HepG2 (cell line): ENCODE data around the gene PMVK. TPM values are rescaled to one million over a fixed set of nuclear protein-coding genes. Genes with fewer than 3 reads are reported as not detected.

Experiments used
- ATAC-seq: fragments of 200-7000 bp; cut with Tn5 transposase; 3 replicates; pipeline ENCODE4 v1.9.1; 2020; ENCODE audit warnings: mild to moderate bottlenecking, moderate library complexity
- BruUV-seq: library from RNA; stranded (reverse); fragments of 400-500 nt; replicated peaks from 2 replicates; lab custom pipeline; 2021; lab: Mats Ljungman, UMichigan
- CTCF ChIA-PET: fragments of 300-600 bp; formaldehyde crosslinking; extraction: SDS; loops from one replicate; lab custom pipeline; 2021; ENCODE audit warnings: low total read pairs, inconsistent platforms, low intra/inter-chr PET ratio; lab: Yijun Ruan, JAX
- POLR2A ChIA-PET: fragments of 350-600 bp; sonication (Branson Sonifier 250); formaldehyde crosslinking; loops from one replicate; lab custom pipeline; 2020; ENCODE audit warnings: antibody characterized with exemption, inconsistent platforms; lab: Yijun Ruan, JAX
- DNase-seq: peaks from one replicate; pipeline ENCODE4 v3.0.0-alpha.2; 2015; ENCODE audit warnings: low spot score
- FAIRE-seq: peaks from 3 replicates; lab custom pipeline; 2011; peaks lifted over from hg19 to GRCh38; lab: Jason Lieb, UNC
- H2AFZ ChIP-seq: one replicate; pipeline ENCODE4 v1.6.1; 2011; ENCODE audit warnings: low read length, inconsistent platforms
- H3K27ac ChIP-seq: fragments of 300-600 bp; 3 replicates; pipeline ENCODE4 v1.8.0; 2011; ENCODE audit warnings: mixed run types, mild to moderate bottlenecking, mixed read lengths, low read length, inconsistent platforms; ENCODE audit not compliant: insufficient read depth; ENCODE audit errors: extremely low read length
- H3K27me3 ChIP-seq, 2 experiments: fragments of 200-600 bp in 1 of 2; 2 replicates in 1 of 2; 3 replicates in 1 of 2; pipeline versions ENCODE4 v1.6.0 to v1.8.0; 2011; ENCODE audit warnings: low read length in 2 of 2, mild to moderate bottlenecking in 2 of 2, moderate library complexity in 2 of 2, inconsistent platforms in 1 of 2; ENCODE audit not compliant: insufficient read depth in 2 of 2, control insufficient read depth in 1 of 2
- H3K36me3 ChIP-seq, 2 experiments: fragments of 200-600 bp in 1 of 2; replicated peaks in 1 of 2; 2 replicates in 1 of 2; 3 replicates in 1 of 2; pipeline versions ENCODE4 v1.5.1 to v1.8.0; 2011; ENCODE audit warnings: low read length in 2 of 2, inconsistent platforms in 1 of 2; ENCODE audit not compliant: insufficient read depth in 2 of 2, control insufficient read depth in 1 of 2
- H3K4me1 ChIP-seq: 2 replicates; pipeline ENCODE4 v1.5.1; 2012; ENCODE audit warnings: low read length, inconsistent platforms; ENCODE audit not compliant: insufficient read depth
- H3K4me2 ChIP-seq: 2 replicates; pipeline ENCODE4 v1.6.0; 2011; ENCODE audit warnings: low read depth, low read length, inconsistent platforms
- H3K4me3 ChIP-seq, 3 experiments: fragments of 200-600 bp in 1 of 3; sonication (generic), shearing (Covaris generic) in 1 of 3; replicated peaks in 1 of 3; 2 replicates each; pipeline ENCODE4 v1.5.1; 2011 to 2016; ENCODE audit warnings: low read length in 3 of 3, inconsistent platforms in 2 of 3, low read depth in 2 of 3, mild to moderate bottlenecking in 2 of 3, control low read depth in 1 of 3, mixed read lengths in 1 of 3; ENCODE audit not compliant: insufficient read depth in 1 of 3
- H3K79me2 ChIP-seq: one replicate; pipeline ENCODE4 v1.6.1; 2011; ENCODE audit warnings: low read length, inconsistent platforms; ENCODE audit not compliant: insufficient read depth
- H3K9ac ChIP-seq: 2 replicates; pipeline ENCODE4 v1.6.0; 2011; ENCODE audit warnings: mild to moderate bottlenecking, low read depth, low read length, inconsistent platforms; ENCODE audit not compliant: insufficient read depth
- H3K9me3 ChIP-seq: 2 replicates; pipeline ENCODE4 v1.5.1; 2012; ENCODE audit warnings: mild to moderate bottlenecking, low read length
- H4K20me1 ChIP-seq: 2 replicates; pipeline ENCODE4 v1.6.0; 2011; ENCODE audit warnings: inconsistent platforms, mild to moderate bottlenecking, low read length, moderate library complexity; ENCODE audit not compliant: insufficient read depth
- BRD4 ChIP-seq: sonication (generic); formaldehyde crosslinking; IDR thresholded peaks from 2 replicates; pipeline ENCODE4 v1.4.0; 2020; ENCODE audit warnings: missing genetic modification reagents
- CHD4 ChIP-seq: fragments of 200-600 bp; sonication (generic); IDR thresholded peaks from 2 replicates; pipeline ENCODE4 v1.7.0; 2017; ENCODE audit warnings: mild to moderate bottlenecking, low read length, borderline replicate concordance
- E2F2 ChIP-seq: sonication (generic); formaldehyde crosslinking; IDR thresholded peaks from 2 replicates; pipeline ENCODE4 v1.4.0; 2020; ENCODE audit warnings: missing genetic modification reagents, borderline replicate concordance
- FOXJ3 ChIP-seq: sonication (generic); formaldehyde crosslinking; IDR thresholded peaks from 2 replicates; pipeline ENCODE4 v1.4.0; 2020; ENCODE audit warnings: missing genetic modification reagents, mild to moderate bottlenecking, borderline replicate concordance
- FOXK2 ChIP-seq: fragments of 450-650 bp; IDR thresholded peaks from 2 replicates; pipeline ENCODE4 v1.6.1; 2016
- HOXD1 ChIP-seq: sonication (generic); formaldehyde crosslinking; IDR thresholded peaks from 2 replicates; pipeline ENCODE4 v1.5.0; 2020; ENCODE audit warnings: missing genetic modification reagents
- NONO ChIP-seq, 2 experiments: fragments of 450-650 bp in 1 of 2; sonication (generic) in 1 of 2; formaldehyde crosslinking in 1 of 2; IDR thresholded peaks in 1 of 2; conservative IDR thresholded peaks in 1 of 2; 2 replicates each; pipeline versions ENCODE4 v1.6.1 to v1.8.0; 2017 to 2022; ENCODE audit warnings: mild to moderate bottlenecking in 1 of 2, missing genetic modification reagents in 1 of 2, moderate library complexity in 1 of 2
- POLR2G ChIP-seq: fragments of 200-400 bp; formaldehyde crosslinking; IDR thresholded peaks from 2 replicates; pipeline ENCODE4 v1.6.1; 2018; ENCODE audit warnings: mild to moderate bottlenecking, low read depth, low read length, moderate library complexity
- REL ChIP-seq: sonication (generic); formaldehyde crosslinking; conservative IDR thresholded peaks from 2 replicates; pipeline ENCODE4 v1.8.0; 2022; ENCODE audit warnings: mild to moderate bottlenecking, missing genetic modification reagents, moderate library complexity
- RORA ChIP-seq: sonication (generic); formaldehyde crosslinking; IDR thresholded peaks from 2 replicates; pipeline ENCODE4 v1.5.0; 2020; ENCODE audit warnings: mild to moderate bottlenecking, missing genetic modification reagents, moderate library complexity
- SRY ChIP-seq: sonication (generic); formaldehyde crosslinking; IDR thresholded peaks from 2 replicates; pipeline ENCODE4 v1.8.0; 2022; ENCODE audit warnings: mild to moderate bottlenecking, missing genetic modification reagents
- TRIM24 ChIP-seq: sonication (generic); formaldehyde crosslinking; IDR thresholded peaks from 2 replicates; pipeline ENCODE4 v1.8.0; 2022; ENCODE audit warnings: mild to moderate bottlenecking, missing genetic modification reagents
- ZFP36L1 ChIP-seq: sonication (generic); formaldehyde crosslinking; IDR thresholded peaks from 2 replicates; pipeline ENCODE4 v1.8.0; 2022; ENCODE audit warnings: mild to moderate bottlenecking, missing genetic modification reagents, moderate library complexity
- ZNF282 ChIP-seq: fragments of 450-650 bp; IDR thresholded peaks from 2 replicates; pipeline ENCODE4 v1.6.1; 2018; ENCODE audit not compliant: partially characterized antibody
- ZNF713 ChIP-seq: sonication (generic); formaldehyde crosslinking; IDR thresholded peaks from 2 replicates; pipeline ENCODE4 v1.4.0; 2020; ENCODE audit warnings: mild to moderate bottlenecking, missing genetic modification reagents
- WGBS: methylation state at CpG from one replicate; pipeline ENCODE4 v1.1.6; 2017; ENCODE audit warnings: low lambda C conversion rate; 5-methylcytosine and 5-hydroxymethylcytosine counted together
- in situ Hi-C: cut with HindIII; loops from 2 replicates; pipeline ENCODE4 v1.10.0; 2017; ENCODE audit warnings: low pct_unique_long_range_greater_than_20kb; ENCODE audit not compliant: extremely low pct_ligation_motif_present
- intact Hi-C: fragments of 100-400 bp; cut with micrococcal nuclease; formaldehyde crosslinking; loops from one replicate; pipeline ENCODE4 v1.10.0; 2022; ENCODE audit not compliant: unreplicated experiment
- polyA plus RNA-seq, 8 experiments: library from polyadenylated mRNA; depleted of rRNA in 3 of 8; stranded (reverse) in 7 of 8; unstranded in 1 of 8; fragments of >200 nt; fragmentation: Illumina TruSeq in 4 of 8; extraction: Trizol in 4 of 8; gene quantifications; 2 replicates each; pipeline versions ENCODE4 v1.2.1 to v1.2.3, GENCODE V29; 2011 to 2016; ENCODE audit warnings: low read depth in 4 of 8, missing spikeins in 1 of 8, mixed read lengths in 1 of 8; ENCODE audit not compliant: insufficient read depth in 1 of 8
- total RNA-seq, 5 experiments: library from RNA; depleted of rRNA; stranded (reverse); fragments of >200 nt; fragmentation: Illumina TruSeq; extraction: Trizol; gene quantifications; 2 replicates each; pipeline ENCODE4 v1.2.3, GENCODE V29; 2016; ENCODE audit warnings: low read depth in 1 of 5
- TF ChIP-seq, protein P1 (sequence below): sonication (generic); formaldehyde crosslinking; IDR thresholded peaks from 2 replicates; pipeline ENCODE4 v1.4.0; 2020; ENCODE audit warnings: missing genetic modification reagents, borderline replicate concordance

The PMVK gene
- total and polyA plus RNA-seq, 2 of the 13 experiments (the other 11 are each of a cell fraction or from before 2014, with no cell fraction given) = 3.9 to 12.6 TPM

- H4K20me1 ChIP-seq = no peaks in the 10 kb centered on the region
- no peak overlapping the region for H2AFZ ChIP-seq
- peak overlapping the region; percentile 76 for H3K9ac ChIP-seq
- intact Hi-C loops = no loop called here
- ChIA-PET CTCF (no interaction called here), POLR2A (interaction anchor here (0.6 to 1.9 kb wide), 18 partner anchors 9 to 373 kb away, joined by 3 to 21 read pairs (median 4); partner anchors contain the start of genes FLAD1, PBXIP1, PYGO2 and SHC1)
- no peaks in the 10 kb centered on the region for H3K9me3 ChIP-seq
- in situ Hi-C loops = no loop called here
- ATAC-seq (peak; percentile 84), DNase-seq (peak; percentile 85), FAIRE-seq (peak; percentile 85)
- WGBS = 2% methylated on average over 10 of the region's 11 CpGs
- BruUV-seq = no TSS peak
- no peaks in the 10 kb centered on the region; a peak in 1 of 5 replicates for H3K36me3 ChIP-seq
- H3K27ac ChIP-seq = peak overlapping the region; percentile 96
- no peaks in the 10 kb centered on the region for H3K79me2 ChIP-seq
- peaks cover 41% of the 10 kb centered on the region for H3K4me1 ChIP-seq
- peak overlapping the region; percentile 78 for H3K4me2 ChIP-seq
- peak overlapping the region in 2 of 3 experiments; percentile 20 to 57; a peak in 3 of 6 replicates for H3K4me3 ChIP-seq
- H3K27me3 ChIP-seq = no peaks in the 10 kb centered on the region
- TF ChIP-seq FOXK2 (no peak), BRD4 (0 out of 2 replicates have a peak, but pooled peaks have one; percentile 22), E2F2 (CRISPR knock-in tag) (no peak), HOXD1 (CRISPR knock-in tag) (0 out of 2 replicates have a peak, but pooled peaks have one; percentile 31), ZNF282 (no peak), NONO (IDR thresholded peaks at IDR 0.05) (no peak), NONO (CRISPR knock-in tag; conservative IDR thresholded peaks at IDR 0.05) (no peak), CHD4 (no peak), RORA (CRISPR knock-in tag) (no peak), POLR2G (peak; percentile 97), FOXJ3 (CRISPR knock-in tag) (no peak), SRY (CRISPR knock-in tag) (no peak), ZFP36L1 (CRISPR knock-in tag) (no peak), TRIM24 (CRISPR knock-in tag) (no peak), REL (CRISPR knock-in tag) (no peak), ZNF713 (CRISPR knock-in tag) (no peak)
- TF ChIP-seq, protein P1, sequence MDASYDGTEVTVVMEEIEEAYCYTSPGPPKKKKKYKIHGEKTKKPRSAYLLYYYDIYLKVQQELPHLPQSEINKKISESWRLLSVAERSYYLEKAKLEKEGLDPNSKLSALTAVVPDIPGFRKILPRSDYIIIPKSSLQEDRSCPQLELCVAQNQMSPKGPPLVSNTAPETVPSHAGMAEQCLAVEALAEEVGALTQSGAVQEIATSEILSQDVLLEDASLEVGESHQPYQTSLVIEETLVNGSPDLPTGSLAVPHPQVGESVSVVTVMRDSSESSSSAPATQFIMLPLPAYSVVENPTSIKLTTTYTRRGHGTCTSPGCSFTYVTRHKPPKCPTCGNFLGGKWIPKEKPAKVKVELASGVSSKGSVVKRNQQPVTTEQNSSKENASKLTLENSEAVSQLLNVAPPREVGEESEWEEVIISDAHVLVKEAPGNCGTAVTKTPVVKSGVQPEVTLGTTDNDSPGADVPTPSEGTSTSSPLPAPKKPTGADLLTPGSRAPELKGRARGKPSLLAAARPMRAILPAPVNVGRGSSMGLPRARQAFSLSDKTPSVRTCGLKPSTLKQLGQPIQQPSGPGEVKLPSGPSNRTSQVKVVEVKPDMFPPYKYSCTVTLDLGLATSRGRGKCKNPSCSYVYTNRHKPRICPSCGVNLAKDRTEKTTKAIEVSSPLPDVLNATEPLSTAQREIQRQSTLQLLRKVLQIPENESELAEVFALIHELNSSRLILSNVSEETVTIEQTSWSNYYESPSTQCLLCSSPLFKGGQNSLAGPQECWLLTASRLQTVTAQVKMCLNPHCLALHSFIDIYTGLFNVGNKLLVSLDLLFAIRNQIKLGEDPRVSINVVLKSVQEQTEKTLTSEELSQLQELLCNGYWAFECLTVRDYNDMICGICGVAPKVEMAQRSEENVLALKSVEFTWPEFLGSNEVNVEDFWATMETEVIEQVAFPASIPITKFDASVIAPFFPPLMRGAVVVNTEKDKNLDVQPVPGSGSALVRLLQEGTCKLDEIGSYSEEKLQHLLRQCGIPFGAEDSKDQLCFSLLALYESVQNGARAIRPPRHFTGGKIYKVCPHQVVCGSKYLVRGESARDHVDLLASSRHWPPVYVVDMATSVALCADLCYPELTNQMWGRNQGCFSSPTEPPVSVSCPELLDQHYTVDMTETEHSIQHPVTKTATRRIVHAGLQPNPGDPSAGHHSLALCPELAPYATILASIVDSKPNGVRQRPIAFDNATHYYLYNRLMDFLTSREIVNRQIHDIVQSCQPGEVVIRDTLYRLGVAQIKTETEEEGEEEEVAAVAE (CRISPR knock-in tag) = peak; percentile 87
Measured at GRCh38 chr1:154931940-154932487, 4.5 kb downstream of the PMVK start.
